GM03348 (cell line): ENCODE data around the gene SLC29A2.
A peak's percentile ranks its signal among the peaks of the same experiment; 100 is the strongest.

Experiments used
- DNase-seq: peaks from one replicate; pipeline ENCODE4 v3.0.0; 2012; ENCODE audit warnings: low spot score

SLC29A2 gene

GRCh38 chr11:66347425-66348276, 23.9 kb downstream of the SLC29A2 start, which contains the start of gene B4GAT1:
TSS of gene B4GAT1 (minus strand) at chr11:66347629. CDS start at chr11:66347545, 84 bp downstream.
- DNase-seq = peak; percentile 92

GRCh38 chr11:66346476-66347424, 24.8 kb downstream of the SLC29A2 start:
- DNase-seq = no peak

DNA sequence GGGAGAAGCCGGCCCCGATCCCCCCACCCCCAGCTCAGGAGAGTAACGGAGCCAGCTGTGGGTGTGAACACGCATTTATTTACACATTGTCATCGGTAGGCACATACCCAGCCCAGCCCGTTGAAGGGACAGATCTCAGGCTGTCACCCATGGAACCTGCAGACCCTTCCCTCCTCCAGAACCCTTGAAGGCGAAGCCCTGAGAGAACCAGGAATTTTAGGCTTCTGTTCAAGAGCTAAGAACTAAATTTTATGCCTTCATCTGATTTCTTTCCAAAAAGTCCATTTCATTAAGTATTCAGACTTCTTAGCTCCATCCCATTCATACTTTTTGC, 26.3 kb downstream of the SLC29A2 start:
- DNase-seq = no peak

DNA sequence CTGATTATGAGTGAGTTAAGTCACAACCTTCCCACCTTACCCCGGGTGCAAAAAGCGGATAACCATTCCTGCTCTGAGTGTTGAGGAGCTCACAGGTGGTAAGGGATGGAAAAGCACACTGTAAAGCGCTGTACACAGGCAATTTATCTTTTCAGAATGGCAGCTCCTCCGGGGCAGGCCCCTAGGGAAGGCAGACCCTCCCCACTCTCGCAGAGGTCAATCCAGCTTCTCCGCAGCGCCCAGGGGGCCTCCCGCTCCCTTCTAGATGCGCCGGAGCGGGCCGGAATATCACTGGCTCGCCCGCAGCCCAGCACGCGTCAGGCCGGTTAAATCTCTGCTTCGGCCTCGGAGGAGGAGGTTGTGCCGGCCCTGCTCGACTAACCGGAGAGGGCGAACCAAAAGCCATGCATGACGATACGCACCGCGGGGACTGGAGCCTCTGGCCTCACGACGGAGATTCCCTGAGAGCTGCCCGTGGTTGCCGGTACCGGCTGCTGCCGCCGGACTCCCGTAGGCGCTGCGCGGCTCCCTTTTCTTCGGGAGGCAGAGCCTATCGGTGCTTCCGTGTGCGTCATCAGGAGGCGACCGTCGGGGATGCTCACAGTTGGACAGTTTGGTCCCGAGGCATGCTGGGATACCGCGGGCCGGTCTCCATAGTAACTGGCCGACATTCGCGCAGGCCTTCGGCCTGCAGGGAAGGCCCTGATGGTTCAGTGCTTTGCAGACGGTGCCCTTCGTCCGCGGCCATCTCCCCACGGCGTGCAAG, 26.8 kb downstream of the SLC29A2 start, which contains the start of gene BRMS1:
BRMS1 (minus strand) TSS at position 555 of the 766 bp plus-strand sequence. CDS start 2,870 bp downstream, outside the sequence.
- DNase-seq = peak; percentile 95

GRCh38 chr11:66343176-66343575, 28.4 kb downstream of the SLC29A2 start:
- no peak for DNase-seq

DNA sequence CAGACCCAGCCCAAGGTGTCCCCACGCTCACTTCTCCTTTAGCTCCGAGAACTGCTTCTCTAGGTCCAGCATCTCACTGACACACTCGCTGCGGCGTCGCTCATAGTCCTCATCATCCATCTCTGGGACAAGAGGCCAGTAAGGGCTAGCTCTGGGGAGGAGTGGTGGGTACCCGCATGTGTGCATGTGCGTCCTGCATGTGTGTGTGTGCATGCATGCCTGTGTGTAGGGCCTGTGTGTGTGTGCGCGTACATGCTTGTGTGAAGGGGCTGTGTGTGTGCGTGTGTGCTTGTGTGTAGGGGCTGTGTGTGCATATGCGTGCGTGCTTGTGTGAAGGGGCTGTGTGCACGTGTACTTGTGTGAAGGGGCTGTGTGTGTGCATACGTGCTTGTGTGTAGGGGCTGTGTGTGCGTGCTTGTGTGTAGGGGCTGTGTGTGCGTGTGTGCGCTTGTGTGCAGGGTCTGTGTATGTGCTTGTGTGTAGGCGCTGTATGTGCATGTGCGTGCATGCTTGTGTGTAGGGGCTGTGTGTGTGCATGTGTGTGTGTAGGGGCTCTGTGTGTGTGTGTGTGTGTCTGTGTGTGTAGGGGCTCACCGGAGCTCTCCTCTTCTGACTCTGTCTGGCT, 29.9 kb downstream of the SLC29A2 start:
- no peak for DNase-seq

DNA sequence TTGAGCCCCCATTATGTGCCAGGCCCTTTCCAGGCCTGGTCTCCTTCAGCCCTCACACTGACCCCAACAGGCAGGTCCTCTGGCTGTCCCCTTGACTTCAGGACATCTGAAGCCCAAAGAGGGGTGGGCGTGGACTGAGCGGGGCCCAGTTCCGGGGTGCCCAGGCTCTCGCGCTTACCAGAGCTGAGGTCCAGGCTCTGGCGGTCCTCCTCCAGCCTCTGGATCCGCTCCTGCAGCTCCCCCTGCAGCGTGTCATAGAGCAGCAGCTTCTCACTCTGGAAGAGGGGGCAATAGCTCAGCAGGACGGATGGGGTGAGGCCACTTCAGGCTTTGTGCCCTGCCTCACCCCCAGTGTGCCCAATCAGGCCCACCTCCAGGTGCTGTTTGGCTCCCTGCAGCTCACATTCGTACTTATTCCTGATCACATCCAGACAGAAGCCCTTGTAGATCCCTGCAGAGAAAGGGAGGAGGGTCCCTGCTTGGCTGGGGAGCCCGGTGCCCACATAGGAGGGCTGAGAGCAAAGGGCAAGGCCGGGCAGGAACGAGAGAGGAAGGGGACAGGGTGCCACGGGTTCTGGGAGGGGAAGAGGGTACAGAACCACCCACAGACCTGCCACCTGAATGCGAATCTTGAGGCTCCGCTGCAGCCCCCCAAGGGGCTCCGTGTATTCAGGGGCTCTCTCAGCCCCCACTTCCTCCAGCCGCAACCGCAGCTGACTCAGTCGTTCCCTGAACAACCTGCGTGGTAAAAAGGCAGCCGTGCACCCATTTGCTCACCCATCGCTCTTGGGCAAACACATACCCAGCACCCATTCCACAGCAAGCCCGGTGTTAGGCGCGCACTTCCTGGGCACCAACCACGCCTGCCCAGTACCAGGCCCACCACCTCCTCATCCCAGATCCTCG, 30.7 kb downstream of the SLC29A2 start:
- DNase-seq = no peak

- no peak for DNase-seq
These were observed 31.7 kb downstream of the SLC29A2 start for GRCh38 chr11:66339686-66340483.

DNA sequence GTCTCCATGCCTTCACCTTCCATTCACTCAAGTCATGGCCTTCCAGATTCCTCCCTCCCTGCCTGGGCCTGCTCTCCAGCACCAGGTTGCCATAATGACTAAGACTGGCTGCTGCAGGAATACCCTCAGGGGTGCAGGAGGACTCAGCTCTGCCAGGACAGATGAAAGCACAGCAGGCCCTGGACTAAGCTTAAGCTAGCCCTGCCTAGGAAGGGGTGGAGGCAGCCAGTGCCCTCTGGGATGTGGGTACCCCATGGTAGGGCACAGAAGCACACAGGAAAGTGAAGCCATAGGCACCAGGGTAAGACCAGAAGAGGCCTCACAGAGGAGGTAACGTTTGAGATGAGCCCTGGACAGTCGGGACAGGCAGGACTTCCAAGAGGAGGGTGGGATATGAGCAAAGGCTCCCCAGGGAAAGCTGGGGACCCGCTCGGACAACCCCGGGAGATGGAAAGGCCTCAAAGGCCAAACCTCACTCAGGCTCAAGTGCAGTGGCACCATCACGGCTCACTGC, 32.3 kb downstream of the SLC29A2 start:
- no peak for DNase-seq

DNA sequence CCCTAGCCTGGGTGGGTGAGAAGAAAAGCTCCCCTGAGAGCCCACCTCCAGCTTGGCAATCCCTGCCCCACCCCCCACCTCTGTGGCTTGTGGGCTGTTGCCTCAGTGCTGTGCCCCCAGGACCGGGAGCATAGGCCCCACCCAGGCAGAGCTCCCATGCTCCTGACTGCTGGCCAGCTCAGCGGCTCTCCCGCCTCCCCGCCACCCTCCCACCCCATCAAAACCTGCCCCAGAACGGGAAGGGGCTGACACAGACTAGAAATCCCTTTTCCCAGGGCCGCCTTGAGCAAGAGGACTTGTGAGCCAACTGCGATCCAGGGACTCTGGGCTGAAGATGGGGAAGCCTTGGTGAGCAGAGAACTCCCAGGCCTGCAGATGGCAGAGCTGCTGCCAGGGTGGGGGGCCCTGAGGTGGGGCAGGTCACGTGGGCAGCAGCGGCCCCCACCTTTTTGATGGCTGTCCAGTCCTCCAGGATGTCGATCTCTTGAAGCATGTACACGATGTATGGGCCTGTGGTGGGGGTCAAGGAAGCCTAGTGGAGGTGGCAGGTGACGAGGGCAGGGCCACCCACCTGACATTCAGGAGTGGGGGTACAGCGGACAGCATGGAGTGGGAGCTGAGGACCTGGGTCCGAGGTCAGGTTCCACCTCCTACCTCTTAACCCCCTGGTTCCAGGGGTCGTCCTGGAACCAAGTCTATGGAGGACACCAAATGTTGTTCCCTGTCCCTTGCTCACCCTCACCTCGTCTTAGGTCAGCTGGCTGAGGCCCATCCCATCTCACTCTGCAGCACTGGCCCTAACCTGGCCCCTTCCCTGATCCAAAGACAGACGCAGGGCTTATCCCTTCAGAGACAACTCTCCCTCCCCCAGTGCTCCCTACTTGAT, 33.0 kb downstream of the SLC29A2 start:
- no peak for DNase-seq

DNA sequence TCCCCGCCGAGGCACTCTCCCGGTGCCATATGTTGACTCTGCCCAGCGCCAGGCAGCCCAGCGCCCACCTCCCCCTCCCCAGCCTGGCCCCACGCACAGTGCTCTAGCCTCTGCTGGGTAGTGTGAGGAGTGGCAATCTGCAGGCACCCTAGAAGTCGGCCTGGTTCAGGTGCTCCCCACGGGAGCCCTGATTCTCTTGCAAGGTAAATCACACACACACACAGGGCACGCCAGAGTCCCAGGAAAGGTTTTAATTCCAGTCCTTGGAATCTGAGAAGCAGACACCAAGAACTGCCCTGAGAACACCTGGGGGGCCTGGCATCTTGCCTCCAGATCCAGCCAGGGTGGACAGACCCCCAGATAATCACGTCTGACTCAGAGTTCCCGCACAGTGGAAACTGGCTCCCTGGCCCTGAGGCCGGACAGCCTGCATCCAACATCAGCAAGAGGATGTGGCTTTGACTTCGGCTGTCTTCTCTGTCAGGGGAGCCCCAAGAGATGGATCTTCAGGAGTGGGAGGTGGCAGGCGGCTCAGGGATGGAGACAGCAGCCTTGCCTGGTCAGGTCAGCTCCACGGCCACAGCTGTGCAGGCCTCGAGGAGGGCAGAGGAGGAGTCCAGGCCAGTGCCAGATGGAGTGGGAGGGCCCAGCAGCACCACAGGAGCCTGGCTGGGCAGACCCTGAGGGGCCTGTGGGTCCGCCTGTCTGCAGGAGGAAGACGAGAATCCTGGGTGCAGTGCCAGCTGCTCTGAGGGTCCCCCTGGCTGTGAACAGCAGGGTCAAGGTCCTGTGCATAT, 34.3 kb downstream of the SLC29A2 start:
- DNase-seq = no peak

- DNase-seq = peak; percentile 94
These were observed 35.1 kb downstream of the SLC29A2 start, which contains the start of gene RIN1 for GRCh38 chr11:66336234-66337102. TSS of gene RIN1 (minus strand) at chr11:66336434. CDS start at chr11:66336402, 32 bp downstream.

DNA sequence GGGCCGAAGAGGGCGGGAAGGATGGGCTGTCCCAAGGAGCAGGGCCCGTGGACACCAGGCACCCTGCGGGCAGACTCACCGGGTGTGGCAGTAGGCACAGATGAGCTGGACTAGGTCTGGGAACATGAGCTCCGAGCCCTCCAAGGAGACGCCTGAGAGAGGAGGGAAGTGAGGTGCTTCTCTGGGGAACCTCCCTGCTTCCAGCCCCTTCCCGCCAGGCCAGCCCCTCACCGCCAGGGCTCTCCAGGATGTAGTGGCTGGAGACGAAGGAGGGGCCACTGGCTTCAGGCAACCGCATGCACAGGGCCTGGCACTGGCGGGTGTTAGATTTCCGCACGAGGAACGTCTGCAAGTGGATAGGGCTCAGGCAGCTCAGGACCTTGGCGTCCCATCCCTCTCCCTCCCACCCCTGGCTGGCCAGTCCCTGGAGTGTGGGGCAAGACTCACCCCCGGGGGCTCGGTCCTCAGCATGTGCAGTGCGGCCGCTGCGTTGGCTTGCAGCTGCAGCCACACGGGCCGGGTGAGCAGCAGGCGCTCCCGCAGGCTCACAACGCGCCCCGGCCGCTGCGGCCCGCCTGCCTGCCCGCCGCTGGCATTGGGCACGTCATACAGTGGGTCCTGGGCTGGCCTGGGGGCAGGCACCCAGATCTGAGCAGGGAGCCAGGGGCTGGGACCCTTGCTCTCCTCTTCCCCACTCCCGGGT, 35.9 kb downstream of the SLC29A2 start:
- DNase-seq = peak; percentile 68

DNA sequence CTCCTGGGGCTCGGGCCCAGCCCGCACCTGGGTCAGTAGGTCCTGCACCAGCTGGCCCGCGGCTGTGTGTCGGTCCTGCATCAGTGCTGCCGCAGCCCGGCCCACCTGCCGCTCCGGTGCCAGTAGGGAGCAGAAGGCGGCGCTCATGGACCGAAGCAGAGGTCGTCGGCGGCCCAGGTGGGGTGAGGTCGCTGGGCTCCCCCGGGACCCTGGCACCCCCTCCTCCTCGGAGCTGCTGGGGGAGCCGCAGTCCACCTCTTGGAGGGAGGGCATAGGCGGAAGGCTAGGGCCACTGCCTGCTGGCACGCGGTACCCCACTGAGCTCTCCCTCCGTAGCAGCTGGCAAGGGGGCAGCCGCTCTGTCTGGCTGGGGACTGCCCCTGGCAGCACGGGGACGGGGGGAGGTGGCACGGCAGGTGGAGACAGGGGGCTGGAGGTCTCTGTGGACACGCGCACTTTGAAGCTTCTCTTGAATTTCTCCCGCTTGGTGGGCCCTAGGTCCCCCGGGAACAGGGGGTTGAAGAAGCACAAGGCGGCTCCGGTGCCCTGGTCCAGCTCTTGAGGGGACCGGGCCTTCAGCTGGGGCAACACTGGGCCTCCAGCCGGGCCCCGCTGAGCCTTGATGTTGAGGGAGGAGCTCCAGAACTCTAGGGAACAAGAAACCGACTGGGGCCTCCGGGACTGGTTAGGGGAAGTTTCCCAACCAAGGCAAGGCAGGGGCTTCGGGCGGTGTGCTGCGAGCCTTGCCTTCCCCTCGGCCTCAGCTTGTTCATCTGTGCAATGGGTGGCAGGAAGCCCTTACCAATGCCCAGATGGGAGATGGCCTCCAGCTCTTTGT, 36.7 kb downstream of the SLC29A2 start:
- DNase-seq = no peak
